Thyroid gland (tissue), 4 donors: Measurements from ENCODE around the gene ERG.

Experiments
- POLR2A ChIP-seq, 2 donors: fragments of 450-650 bp; IDR thresholded peaks; one replicate each; pipeline ENCODE4 v1.6.1; 2017; ENCODE audit warnings: antibody characterized with exemption in 2 of 2, mild to moderate bottlenecking in 2 of 2, moderate library complexity in 1 of 2
- TF ChIP-seq, protein P1 (sequence below), 6 experiments: fragments of 200-600 bp in 3 of 6; fragments of 450-650 bp in 3 of 6; sonication (generic) in 3 of 6; IDR thresholded peaks; one replicate each; pipeline ENCODE4 v1.5.1; 2016 to 2019; ENCODE audit warnings: antibody characterized with exemption in 6 of 6, mild to moderate bottlenecking in 2 of 6, inconsistent platforms in 1 of 6, moderate library complexity in 1 of 6

GRCh38 chr21:38489729-38490128, 8.5 kb downstream of the ERG start:
- TF ChIP-seq, protein P1, sequence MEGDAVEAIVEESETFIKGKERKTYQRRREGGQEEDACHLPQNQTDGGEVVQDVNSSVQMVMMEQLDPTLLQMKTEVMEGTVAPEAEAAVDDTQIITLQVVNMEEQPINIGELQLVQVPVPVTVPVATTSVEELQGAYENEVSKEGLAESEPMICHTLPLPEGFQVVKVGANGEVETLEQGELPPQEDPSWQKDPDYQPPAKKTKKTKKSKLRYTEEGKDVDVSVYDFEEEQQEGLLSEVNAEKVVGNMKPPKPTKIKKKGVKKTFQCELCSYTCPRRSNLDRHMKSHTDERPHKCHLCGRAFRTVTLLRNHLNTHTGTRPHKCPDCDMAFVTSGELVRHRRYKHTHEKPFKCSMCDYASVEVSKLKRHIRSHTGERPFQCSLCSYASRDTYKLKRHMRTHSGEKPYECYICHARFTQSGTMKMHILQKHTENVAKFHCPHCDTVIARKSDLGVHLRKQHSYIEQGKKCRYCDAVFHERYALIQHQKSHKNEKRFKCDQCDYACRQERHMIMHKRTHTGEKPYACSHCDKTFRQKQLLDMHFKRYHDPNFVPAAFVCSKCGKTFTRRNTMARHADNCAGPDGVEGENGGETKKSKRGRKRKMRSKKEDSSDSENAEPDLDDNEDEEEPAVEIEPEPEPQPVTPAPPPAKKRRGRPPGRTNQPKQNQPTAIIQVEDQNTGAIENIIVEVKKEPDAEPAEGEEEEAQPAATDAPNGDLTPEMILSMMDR (IDR thresholded peaks at IDR 0.05), result no peak
- no peak for TF ChIP-seq POLR2A (IDR thresholded peaks at IDR 0.05)
